ENCODE measurements around the gene ALDH1L2.

DNA sequence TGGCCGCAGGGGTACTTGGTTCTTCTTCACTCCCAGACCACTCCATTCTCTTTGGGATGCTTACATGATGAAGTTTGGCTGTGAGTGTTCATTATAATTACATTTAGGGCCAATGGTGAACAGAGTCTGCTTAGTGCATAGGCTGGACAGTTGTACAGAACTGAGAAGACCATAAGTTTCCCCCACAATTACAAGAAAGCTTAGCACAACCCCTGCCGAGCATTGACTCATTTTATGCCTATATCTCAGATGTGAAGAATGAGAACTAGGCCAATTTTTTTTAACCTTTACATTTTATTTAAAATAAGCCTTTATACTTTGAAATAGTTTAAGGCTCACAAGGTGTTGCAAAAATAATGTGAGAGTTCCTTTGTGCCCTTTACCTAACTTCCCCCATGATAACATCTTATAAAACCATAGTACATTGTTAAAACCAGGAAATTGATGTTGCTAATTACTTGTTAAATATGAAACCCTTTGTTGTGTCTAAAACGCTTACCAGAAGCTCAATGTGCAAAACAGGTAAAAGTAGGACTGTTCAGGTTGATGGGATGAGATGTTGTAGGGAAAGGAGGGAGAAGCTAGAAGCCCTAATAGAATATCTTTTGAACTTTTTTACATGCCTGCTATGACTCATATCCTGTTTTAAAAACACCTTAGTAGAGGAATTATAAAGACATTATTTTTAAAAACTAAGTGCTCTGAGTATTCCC, 47.2 kb downstream of the ALDH1L2 start:
- no peak for TF ChIP-seq CTCF (conservative IDR thresholded peaks at IDR 0.05)
- no peak for TF ChIP-seq EZH2 (IDR thresholded peaks at IDR 0.05; ENCODE audit: low read depth)
